NCI-H2081 treated with DMSO at 0.1 percent for 48 hours (cell line): ENCODE measurements around the gene NEDD1.

Experiments used
- DNase-seq: peaks from one replicate; lab custom pipeline; 2025; lab: John Stamatoyannopoulos, UW

The NEDD1 gene

DNA sequence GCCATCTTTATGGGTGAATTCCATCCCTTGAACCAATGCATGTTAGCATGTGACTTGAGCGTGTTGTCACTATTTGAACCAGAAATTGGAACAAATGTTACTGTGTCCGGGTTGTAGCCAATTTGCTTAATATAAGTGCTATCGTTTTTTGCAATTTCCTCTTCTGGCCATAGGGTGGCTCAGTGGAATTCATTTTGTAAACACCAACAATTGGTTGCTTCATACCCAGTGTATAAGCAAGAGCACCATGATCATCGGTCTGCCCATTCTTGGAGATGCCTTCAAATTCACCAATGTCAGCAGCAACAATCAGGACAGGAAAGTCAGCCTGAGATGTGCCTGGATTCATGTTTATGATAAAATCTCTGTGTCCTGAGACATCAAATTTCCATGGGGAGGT, 5.0 kb upstream of the NEDD1 start:
- DNase-seq = no peak

DNA sequence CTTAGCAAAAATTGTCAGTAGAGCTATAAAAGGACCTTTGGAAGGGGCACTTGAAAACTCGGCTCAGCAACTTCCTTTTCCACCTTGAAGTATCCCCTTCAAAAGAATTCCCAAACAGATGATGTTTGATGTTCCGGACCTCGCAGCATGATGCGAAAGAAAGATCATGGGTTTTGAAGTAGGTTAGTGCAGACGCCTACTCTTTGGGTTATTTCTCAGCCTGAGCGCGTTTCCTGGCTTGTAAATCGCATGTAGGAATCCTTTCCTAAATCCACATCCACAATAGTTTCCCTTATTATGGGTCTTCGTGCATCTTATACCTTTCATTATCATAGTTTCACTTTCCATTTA, 584 bp upstream of the NEDD1 start:
- no peak for DNase-seq

DNA sequence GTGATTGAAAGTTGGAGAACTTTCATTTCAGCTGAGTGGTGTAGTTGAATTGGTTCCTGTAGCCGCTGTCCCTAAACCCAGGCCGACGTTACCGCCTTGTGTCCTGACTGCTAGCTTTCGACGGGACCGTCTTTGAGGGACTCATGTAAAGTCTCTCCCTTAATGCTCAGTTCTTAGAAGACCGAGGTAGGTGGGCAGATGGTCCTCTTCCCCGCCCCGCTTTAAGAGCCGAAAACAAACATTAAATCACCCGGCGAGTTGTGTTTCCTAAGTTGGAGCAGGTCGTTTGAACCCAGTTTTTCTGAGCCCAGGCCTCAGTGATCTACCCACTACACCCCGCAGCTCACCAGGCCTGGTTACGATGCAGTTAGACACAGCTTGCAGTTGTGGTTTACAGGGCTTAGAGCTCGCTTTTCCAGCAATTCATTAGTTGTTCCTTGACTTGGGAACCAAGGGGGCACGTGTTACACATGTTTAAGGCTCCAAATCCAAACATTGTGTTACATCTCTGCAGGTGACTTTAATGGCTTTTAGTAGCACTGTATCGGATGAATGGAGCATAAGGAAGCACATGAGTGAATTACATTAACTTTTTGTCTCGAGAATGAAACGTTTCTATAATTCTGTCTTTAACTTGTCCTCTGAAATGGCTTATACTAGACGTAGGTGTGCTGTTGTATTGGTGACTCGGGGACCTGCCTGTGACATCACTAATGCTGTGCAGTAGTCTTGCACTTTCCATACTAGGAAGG, 790 bp downstream of the NEDD1 start:
- DNase-seq = no peak

DNA sequence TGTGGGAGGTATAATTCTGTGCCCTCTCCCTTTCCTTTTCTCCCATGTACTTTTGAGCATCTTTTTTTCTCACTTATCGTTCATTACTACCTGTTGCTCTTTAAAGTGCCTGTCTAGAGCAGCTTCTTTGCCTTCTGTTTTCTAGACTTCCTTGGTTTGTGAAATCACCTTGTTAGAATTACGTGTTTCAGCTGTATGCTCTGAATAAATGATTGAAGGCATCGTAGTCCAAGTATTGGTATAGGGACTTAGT, 1.3 kb downstream of the NEDD1 start:
- DNase-seq = no peak

DNA sequence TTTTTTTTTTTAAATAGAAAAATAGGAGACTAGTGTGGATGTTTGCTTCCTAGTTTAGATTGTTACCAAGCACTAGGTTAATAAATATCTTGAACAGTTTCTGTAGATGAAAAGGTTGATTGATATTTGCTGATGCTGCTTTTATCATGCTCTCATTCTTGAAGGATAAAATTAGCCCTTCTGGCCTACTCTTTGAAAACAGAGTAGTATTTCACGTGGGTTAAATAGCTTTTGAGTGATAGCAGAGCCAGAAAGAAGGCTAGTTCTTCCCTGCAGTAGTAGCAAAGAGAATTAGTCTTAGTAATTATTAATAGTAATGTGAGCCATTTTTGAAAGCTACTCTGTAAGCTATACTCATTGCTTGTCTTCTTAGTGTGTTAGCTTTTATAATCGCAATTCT, 5.2 kb downstream of the NEDD1 start:
- DNase-seq = no peak

DNA sequence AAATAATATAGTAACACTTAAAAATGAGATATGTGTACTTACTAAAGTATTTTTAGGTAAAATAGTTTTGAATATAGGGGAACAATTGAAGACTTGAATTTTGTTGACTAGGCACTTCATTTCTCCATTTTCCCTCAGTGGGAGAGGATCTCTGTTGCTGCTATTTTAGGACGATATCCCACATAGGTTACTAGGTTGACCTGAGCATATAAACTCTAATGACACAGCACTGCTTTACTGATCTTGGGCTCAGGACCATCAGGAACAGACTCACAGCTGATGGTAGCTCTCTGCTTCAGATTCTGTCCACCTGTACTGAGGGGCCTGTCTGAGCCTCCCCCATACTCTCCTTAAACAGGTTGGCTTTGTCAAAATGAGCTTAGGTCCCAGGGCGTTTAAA, 5.9 kb downstream of the NEDD1 start:
- no peak for DNase-seq

DNA sequence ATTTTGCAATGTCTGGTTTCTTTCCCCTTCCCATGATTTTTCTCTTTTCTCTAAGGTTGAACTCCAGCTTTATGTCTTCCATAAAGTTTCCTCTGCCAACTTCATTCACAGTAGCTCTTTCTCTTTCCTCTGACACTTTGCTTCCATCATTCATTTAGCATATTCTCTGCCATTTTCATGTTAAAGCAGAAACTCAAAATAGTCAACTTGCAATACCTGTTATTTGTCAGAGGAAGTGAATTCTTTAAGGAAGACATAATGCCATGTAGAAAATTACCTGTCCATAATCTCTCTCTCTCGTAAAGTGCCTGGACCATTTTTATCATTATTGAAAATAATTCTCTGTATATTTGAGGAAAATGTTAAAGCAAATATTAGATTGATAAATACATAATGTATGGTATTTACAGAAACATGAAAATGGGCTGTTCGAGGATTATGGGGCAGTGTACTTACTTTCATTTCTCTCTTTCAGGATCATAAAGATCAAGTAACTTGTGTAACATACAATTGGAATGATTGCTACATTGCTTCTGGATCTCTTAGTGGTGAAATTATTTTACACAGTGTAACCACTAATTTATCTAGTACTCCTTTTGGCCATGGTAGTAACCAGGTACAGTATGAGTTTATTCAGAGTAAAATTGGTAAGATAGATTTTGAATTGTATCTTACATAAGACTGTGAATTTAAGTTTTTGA, 12.6 kb downstream of the NEDD1 start:
- DNase-seq = no peak

DNA sequence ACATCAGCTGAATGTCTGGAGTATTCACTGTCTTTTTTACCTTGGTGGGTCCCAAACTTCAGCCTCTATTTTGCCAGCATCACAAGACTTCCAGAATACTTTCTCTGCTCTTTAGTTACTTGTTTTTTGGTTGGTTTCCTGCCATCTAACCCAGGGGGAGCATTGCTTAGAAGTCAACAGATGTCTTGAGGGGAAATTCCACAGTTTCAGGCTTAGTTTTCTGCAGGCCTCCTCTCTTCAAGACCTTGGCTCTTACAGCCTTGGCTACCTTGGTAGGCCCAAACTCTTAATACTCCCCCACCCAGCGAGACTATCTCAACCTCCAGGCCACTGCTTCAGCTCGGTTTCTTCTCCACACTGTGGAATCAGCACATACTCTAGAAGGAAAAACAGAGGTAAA, 41.7 kb downstream of the NEDD1 start:
- DNase-seq = no peak

DNA sequence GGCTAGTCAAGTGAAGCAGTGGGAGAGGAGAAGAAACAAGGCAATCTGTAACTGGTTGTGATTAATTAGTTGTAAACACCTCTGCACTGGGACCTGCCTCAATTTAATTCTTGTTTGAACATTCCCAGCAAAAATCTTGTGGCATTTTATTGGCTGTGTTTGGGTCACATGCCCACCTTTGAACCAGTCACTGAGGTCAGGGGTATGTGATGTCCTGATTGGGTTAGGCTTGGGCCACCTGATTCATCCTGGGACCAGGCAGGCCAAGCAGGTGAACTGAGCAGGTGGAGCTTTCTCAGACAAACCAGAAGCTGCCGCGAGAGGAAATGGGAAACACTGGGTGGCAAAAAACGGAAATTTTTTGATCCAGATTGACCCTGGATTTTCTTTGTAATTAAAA, 72.5 kb downstream of the NEDD1 start:
- no peak for DNase-seq

DNA sequence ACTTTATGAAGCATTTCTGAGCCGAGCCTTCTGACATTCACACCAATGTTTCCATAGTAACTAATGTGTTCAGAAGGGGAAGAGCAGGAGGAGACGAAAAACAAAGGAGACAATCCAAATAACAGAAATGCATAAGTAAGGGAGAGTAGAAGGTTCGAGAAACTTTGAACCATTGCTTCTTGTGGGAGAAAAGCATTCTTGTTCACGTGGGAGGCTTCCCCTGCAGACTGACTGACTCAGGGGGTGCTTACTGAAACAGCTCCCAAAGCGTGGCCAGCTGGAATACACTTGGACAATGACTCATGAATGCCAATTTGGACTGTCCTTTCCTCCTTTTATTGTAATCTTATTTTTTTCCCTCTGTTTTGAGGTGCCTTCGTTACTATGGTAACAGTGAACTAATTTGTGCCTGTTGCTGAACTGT, 73.9 kb downstream of the NEDD1 start:
- no peak for DNase-seq

DNA sequence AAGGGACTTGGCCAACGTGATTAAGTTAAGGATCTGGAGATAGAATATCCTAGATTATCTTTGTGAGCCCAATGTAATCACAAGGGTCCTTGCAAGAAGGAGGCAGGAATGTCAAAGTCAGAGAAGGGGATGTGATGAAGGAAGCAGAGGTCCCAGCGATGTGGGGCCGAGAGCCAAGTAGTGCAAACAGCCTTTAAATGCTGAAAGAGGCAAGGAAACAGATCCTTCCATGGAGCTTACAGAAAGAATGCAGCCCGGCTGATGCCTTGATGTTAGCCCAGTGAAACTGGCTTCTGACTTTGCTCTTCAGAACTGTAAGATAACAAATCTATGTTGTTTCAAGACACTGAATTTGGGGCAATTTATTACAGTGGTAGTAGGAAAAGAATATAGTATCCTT, 74.9 kb downstream of the NEDD1 start:
- no peak for DNase-seq

DNA sequence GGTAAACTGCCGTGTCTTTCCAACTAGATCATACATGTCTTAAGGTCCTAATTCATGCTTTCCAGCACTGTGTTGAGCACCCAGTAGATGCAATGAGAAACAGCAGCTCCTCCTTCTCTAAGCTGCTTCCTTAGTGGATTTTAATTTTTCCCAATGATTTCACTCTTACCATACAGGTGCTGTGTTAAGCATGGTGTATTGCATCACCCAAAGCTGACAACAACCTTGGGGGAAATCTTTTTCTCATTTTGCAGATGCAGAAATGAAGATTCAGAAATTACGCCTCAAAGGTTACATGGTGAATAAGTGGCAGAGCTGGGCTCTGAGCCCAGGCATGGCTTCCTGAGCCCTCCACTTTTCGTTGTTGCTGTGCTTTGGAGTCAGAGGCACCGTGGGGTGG, 75.6 kb downstream of the NEDD1 start:
- DNase-seq = no peak

DNA sequence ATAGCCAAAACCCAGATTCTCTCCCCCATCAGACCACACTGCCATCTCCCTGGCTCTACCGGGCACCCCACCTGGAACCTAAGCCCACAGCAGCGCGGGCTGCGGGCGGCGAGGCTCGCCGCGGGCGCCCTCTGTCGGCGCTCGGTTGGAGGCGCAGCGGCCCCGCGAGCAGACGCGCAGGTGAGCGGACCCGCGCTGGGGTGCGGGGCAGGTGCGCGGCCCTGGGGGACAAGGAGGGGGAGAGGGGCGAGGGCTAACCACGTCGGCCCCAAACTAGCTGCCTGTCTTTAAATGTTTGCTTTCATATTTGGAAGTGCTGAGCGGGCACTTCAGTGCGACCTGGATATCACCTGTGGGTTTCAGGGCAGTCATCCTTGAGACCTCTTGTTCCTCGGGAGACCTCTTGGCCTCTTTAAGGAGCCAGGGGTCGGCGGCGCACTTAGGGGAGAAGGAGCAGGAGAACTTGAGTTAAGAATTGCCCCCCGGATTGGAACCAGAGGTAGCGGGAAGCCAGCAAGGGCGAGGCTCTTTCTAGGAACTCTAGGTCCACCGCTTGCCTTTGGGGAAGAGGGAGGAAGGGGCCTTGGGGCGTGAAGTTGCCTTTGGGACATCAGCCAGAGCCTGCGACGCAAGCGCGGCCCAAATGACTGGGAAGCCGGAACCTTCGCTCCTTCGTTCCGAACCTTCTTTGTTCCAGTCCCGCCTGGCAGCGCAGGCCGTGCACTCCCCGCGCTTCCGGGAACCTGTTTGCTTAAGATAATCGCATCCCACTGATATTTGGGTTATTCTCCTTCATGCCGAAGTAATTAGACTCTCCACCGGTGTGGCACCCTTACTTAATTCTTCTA, 78.7 kb downstream of the NEDD1 start:
- DNase-seq = peak; percentile 32

DNA sequence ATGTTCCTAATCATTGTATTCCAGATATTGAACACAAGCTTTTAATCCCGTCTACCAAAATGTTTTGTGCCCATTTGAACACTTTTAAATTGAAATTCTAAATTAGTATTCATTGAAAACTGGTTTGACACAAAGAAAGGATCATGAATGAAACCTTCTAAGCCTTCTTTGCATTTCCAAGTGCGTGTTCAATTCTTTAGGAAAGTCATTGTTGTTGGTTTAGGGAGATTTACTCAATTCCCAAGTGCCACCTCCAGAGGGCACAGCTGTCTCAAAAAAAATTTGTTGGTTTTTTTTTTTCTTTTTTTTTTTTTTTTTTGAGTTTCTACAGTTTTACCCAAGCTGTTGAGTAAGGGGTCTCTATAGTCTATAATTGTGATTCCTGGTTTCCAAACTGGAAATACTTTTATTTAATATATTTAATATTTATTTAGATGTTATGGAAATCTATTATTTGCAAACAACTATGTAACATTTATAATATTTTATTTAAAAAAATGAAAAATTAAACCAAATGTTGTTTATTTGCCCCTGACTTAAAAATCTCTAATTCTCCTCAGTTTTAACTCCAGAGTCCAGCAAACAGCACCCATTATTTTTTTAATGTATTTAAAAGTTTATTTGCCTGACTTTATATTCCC, 79.9 kb downstream of the NEDD1 start:
- DNase-seq = peak; percentile 41

DNA sequence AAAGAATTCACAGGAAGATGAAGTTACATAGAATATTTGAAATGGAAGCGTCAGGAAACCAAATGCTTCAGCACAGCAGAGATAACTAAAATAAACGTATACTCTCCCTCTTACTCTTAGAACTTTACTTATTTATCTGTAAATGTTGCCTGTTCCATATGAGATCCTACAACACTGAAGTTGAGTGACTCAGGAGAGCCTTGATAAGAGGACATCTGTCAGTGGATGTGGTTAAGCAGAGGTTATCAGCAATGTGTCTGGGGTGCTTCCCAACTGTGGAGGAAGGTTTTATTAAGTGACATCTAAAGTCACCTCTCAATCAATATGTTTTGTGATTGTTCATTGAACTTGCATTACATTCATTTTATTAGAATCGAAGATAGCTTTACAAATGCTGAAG, 81.9 kb downstream of the NEDD1 start:
- no peak for DNase-seq

DNA sequence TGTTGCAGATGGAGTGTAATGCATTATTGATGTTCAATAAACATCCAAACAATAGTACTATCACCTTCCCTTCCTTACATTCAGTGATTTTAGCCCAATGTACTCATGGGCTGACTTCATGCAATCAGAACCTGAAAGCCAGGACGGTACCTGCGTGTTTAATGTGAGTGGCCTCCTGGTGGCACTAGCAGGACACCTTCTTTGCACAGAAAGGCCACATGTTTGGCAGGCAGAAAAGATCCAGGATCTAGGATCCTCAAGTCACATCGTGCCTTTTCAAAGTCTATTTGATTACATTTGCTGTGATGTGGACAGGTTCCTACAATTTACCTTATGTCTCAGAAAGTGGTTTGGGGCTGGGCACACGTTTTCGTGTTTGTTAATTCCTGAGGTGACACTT, 82.9 kb downstream of the NEDD1 start:
- DNase-seq = peak; percentile 38

DNA sequence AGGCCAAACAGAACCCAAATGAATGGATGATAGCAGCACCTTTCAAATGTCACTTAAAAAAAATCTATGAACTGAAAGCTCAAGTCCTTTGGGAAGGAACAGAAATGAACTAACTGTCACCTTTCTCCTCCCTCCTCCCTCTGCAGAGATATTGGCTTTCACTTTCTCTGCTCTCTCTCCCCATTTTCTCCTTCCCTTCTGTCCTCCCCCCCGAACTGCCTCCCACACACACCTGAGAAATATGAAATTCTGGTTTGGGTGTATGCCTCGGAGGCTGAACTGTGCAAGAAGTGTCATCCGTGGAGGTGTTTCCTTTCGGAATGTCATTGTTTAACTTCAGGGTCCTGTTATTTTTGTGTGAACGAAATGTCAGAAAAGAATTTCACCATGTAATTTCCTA, 87.8 kb downstream of the NEDD1 start:
- no peak for DNase-seq

DNA sequence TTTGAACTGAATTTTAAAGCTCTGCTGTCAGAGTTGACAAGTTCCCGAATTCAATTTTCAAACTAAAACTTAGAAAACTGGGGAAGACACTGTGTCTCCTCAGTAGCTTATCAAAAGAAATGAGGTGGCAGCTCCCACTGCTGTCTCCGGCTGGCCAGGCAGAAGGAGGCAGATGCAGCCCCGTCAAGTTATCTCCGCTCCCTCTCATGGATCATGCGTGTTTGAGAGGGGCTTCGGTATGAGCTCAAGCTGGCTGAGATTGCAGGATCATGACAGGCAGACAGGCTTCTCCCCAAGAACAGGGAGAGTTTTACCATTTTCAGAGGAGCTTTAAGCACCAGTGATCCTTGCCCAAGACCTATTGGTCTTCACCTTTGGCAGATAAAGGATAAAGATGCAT, 88.8 kb downstream of the NEDD1 start:
- no peak for DNase-seq

DNA sequence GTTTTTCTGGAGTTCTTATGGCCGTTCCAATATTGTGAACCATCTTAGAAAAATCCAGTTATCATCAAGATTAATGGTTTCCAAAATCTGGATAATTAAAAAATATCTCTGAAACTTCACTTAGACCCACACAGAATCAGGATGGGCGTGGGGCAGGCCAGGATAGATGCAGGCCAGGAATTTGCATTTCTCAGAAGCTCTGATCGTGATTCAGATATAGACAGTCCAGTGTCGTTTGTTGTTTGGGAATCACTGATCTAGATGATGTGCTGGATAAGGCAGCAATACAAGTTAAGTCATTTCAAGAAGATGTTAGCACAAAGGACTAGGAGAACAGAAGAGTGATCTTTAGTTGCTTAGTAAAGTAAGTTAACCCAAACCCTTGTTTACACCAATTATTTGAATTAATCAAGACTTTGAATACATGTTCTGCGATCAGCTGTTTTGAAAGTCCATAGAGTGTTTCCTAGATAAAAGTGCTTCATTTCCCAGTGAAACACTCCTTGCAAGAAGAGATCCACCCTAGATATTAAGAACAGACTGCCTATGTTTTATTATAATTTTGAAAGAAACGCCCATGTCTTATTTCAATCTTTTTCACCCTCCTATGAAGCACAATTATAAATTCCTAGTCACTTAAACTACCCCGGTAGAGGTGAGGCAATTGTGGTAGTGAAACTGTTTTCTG, 90.9 kb downstream of the NEDD1 start:
- no peak for DNase-seq

DNA sequence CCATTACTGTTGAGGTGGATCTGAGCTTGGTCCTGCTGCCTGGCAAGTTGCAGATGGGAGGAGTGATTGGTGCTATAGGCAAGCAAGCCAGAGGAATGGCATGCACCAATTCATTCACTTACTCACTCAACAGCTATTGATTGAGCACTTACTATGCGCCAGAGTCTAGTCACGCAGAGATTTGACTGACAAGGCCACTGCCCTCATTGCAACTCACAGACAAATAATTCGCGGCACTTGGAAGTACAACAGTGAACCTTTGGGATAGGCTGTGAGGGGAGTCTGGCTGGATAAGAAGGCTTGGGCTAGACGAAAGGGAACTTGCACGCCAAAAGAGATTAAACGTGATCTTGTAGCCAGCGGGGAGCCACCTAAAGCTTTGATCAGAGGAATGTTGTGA, 96.2 kb downstream of the NEDD1 start:
- no peak for DNase-seq
